SK-N-MC (cell line): ENCODE data around the gene TRAF7.

Experiments used
- DNase-seq: peaks from one replicate; pipeline ENCODE4 v3.0.0-alpha.2; 2011; ENCODE audit warnings: low read depth, low spot score
- H3K27ac ChIP-seq: fragments of 200-600 bp; sonication (generic); 2 replicates; pipeline ENCODE4 v1.5.1; 2016; ENCODE audit warnings: mixed run types
- H3K36me3 ChIP-seq: fragments of 200-600 bp; sonication (generic); 2 replicates; pipeline ENCODE4 v1.6.1; 2017; ENCODE audit warnings: antibody characterized with exemption, low read length, mixed read lengths; ENCODE audit not compliant: insufficient read depth
- H3K4me3 ChIP-seq: fragments of 200-600 bp; sonication (generic); 2 replicates; pipeline ENCODE4 v1.5.1; 2016
- H3K9ac ChIP-seq: fragments of 200-600 bp; sonication (generic); 2 replicates; pipeline ENCODE4 v1.8.0; 2017; ENCODE audit warnings: mixed run types, mixed read lengths; ENCODE audit not compliant: insufficient read length
- H3K9me3 ChIP-seq: fragments of 200-600 bp; sonication (generic); 2 replicates; pipeline ENCODE4 v1.6.1; 2017; ENCODE audit warnings: low read depth, mild to moderate bottlenecking, antibody characterized with exemption, low read length, moderate library complexity, mixed read lengths
- EZH2 ChIP-seq: fragments of 200-600 bp; sonication (generic); IDR thresholded peaks from one replicate; pipeline ENCODE4 v1.6.1; 2017; ENCODE audit warnings: antibody characterized with exemption
- FOXP2 ChIP-seq: optimal IDR thresholded peaks from 2 replicates; pipeline ENCODE3; 2011; ENCODE audit warnings: mild to moderate bottlenecking, moderate library complexity; ENCODE audit not compliant: insufficient read depth; ENCODE audit errors: extremely low read length, control extremely low read depth
- POLR2AphosphoS5 ChIP-seq: IDR thresholded peaks from 2 replicates; pipeline ENCODE4 v1.6.1; 2012; ENCODE audit warnings: mild to moderate bottlenecking, low read depth, low read length, borderline replicate concordance

The TRAF7 gene

DNA sequence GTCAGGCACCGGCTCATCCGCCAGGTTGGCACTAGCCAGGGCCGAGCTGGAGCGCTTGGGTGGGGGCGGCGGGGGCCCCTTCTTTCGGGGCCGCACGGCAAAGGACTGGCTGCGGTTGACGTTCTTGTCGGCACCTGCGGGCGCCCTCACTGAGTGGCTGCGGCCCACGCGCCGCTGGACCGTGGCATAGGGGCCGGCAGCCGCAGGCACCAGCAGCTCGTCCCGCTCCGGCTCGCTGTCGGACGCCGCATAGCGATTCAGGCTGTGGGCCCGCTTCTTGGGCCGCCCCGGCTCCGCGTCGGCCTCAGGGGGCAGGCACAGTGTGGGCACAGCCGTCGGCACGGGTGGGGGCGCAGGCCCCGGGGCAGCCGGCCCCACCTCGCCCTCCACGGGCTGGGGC is 24.9 kb downstream of the TRAF7 start:
- TF ChIP-seq POLR2AphosphoS5 (no peak), EZH2 (no peak), FOXP2 (no peak)

DNA sequence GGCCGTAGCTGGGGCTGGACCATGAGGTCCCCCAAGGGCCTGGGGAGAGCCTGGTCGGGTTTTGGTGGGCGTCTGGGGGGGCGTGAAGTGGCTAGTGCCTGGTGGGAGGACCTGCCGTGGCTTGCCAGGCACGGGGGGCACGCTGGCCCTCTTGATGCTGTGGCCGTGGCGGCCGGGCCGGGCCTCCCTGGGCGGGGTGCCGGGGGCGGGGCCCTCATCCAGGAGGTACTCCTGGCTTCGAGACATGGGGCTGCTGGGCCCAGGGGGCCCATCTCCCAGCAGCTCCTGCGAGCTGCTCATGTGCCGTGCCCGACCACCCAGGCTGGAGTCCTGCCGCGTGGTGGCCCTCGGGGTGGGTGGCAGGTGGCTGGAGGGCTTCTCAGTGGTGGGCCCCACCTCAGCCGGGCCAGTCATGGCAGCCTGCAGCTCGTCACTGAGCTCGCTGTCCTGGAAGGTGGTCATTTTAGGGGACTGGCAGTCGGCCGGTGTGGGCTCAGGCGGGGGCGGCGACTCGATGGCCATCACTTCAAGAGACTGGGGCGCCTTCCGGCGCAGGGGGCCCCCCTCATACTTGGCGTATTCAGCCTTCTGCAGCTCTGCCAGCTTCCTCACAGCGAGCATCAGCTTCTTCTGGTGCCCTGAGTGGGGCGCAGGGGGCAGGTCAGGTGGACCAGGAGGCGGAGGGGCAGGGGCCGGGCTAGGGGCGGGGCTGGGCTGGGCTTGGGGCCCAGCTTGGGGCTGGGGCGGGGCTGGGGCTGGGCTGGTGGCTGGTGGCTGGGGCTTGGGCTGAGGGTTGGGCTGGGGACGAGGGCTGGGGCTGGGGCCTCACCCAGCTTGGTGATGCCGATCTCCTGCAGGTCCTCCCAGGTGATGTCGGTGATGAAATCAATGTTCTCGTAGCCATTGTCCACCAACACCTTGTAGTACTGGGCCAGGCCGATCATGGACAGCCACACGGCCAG is 25.7 kb downstream of the TRAF7 start:
- H3K9me3 ChIP-seq = no peaks in the 10 kb centered on the region
- no peak overlapping the region for H3K9ac ChIP-seq
- no peak for DNase-seq
- no peak overlapping the region for H3K4me3 ChIP-seq
- TF ChIP-seq EZH2 = no peak
- H3K27ac ChIP-seq = no peak overlapping the region
- H3K36me3 ChIP-seq = no peaks in the 10 kb centered on the region; the same call in 1 of the 2 replicates

More for the DNA sequence above, 24.9 kb downstream of the TRAF7 start:
- no peak overlapping the region for H3K9ac ChIP-seq
- no peak for DNase-seq
- H3K27ac ChIP-seq = no peak overlapping the region
- H3K9me3 ChIP-seq = no peaks in the 10 kb centered on the region
- H3K4me3 ChIP-seq = no peak overlapping the region
- peaks cover 7% of the 10 kb centered on the region; the same call in 1 of the 2 replicates for H3K36me3 ChIP-seq

DNA sequence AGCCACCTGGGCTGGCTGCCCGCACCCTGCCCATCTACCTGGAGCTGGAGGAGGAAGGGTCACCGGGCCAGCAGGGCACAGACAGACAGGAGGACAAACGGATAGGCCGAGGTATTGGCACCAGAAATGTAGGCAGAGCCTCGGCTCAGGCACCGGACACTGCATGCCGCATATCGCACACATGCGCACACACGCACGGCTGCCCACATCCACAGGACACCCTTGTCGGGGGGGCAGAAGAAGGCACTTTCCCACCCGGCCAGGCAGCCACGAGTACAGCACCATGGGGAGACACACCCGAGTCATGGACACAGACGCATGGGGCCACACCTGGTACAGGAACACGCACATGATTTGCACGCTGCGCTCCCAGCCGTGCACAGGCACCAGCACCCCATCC is 26.4 kb downstream of the TRAF7 start:
- H3K36me3 ChIP-seq = no peaks in the 10 kb centered on the region
- H3K27ac ChIP-seq = no peak overlapping the region
- H3K9ac ChIP-seq = no peak overlapping the region

DNA sequence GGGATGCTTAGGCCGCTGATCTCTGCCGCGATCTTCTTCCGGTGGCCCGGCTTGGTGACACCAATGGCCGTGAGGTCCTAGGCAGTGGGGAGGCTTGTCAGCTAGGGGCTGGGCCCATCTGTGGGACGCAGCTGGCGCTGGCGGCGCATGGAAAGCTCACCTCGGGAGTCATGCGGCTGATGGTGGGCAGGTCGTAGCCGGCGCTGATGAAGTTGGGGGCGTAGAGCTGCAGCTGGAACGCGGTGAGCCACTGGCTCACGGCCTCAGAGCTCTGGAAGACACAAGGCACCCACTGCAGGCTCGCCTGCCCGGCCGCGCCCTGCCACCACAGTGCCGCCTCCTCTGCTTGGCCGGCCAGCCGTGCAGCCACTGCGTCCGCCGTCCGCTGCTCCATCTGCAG is 28.1 kb downstream of the TRAF7 start:
- Histone ChIP-seq H3K9ac (no peak overlapping the region), H3K4me3 (no peak overlapping the region), H3K9me3 (no peaks in the 10 kb centered on the region), H3K36me3 (no peaks in the 10 kb centered on the region), H3K27ac (no peak overlapping the region)
- DNase-seq = no peak
- TF ChIP-seq EZH2 (no peak), POLR2AphosphoS5 (no peak), FOXP2 (no peak)

More for the DNA sequence above, 26.4 kb downstream of the TRAF7 start:
- no peak for TF ChIP-seq POLR2AphosphoS5
- TF ChIP-seq FOXP2 = no peak
- TF ChIP-seq EZH2 = no peak
- H3K9me3 ChIP-seq = no peaks in the 10 kb centered on the region
- H3K4me3 ChIP-seq = no peak overlapping the region
- no peak for DNase-seq

DNA sequence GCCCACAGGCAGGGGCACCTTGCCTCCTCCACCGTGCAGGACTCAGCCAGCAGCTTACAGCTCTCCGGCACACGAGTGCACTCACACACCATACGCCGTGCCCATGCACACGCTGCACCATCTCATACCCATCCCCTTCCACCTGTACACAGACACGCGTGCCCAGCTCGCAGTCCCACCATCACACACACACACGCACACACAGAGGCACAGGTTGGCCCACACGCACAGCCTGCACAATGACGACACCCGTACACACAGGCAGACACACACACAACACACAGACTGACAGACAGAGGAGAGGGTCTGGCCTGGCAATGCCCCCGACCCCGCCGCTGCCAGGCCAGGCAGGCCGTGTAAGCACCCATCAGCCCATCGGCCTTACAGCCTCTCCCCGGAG is 28.8 kb downstream of the TRAF7 start:
- H3K36me3 ChIP-seq = no peaks in the 10 kb centered on the region
- no peak for DNase-seq
- H3K9me3 ChIP-seq = no peaks in the 10 kb centered on the region
- H3K9ac ChIP-seq = no peak overlapping the region
- TF ChIP-seq FOXP2 (no peak), EZH2 (no peak), POLR2AphosphoS5 (no peak)
- no peak overlapping the region for H3K4me3 ChIP-seq
- no peak overlapping the region for H3K27ac ChIP-seq

DNA sequence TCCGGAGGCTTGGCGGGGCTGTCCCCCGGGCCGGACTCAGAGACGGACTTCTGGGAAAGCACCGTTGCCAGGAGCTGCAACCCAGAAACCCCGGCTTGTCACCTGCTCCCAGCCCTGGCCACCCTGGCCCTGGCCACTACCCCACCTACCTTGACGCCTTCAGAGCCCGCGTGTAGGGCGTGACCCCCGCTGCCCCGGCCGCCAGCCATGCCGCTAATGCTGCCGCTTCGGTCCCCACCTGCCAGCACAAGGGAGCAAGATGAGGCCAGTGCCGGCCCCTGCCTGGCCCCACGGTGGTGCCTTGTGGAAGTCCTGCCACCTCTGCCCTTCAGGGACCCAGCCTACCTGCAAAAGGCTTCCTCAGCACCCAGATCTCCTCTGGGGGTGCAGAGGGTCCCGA is 29.4 kb downstream of the TRAF7 start:
- Histone ChIP-seq H3K4me3 (no peak overlapping the region), H3K36me3 (no peaks in the 10 kb centered on the region), H3K27ac (no peak overlapping the region), H3K9ac (no peak overlapping the region), H3K9me3 (no peaks in the 10 kb centered on the region)
- TF ChIP-seq POLR2AphosphoS5 (no peak), EZH2 (no peak), FOXP2 (no peak)
- DNase-seq = no peak

DNA sequence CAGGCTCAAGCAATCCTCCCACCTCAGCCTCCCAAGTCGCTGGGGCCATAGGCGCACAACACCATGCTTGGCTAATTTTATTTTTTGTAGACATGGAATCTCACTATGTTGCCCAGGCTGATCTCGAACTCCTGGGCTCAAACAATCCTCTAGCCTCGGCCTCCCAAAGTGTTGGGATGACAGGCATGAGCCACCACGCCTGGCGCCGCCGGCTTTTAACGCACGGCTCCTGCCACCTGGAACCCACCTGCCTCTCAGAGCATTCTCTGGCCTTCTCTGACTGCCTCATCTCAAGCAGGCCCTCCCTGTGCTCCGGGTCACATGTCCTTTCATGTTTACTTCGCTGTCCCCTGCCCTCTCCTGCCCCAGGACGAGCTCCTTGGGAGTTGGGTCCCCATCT is 30.5 kb downstream of the TRAF7 start:
- no peak overlapping the region for H3K27ac ChIP-seq
- H3K9ac ChIP-seq = no peak overlapping the region
- no peak for DNase-seq
- no peaks in the 10 kb centered on the region for H3K9me3 ChIP-seq
- no peak for TF ChIP-seq FOXP2
- TF ChIP-seq EZH2 = no peak
- no peak for TF ChIP-seq POLR2AphosphoS5
- H3K36me3 ChIP-seq = no peaks in the 10 kb centered on the region
- no peak overlapping the region for H3K4me3 ChIP-seq

DNA sequence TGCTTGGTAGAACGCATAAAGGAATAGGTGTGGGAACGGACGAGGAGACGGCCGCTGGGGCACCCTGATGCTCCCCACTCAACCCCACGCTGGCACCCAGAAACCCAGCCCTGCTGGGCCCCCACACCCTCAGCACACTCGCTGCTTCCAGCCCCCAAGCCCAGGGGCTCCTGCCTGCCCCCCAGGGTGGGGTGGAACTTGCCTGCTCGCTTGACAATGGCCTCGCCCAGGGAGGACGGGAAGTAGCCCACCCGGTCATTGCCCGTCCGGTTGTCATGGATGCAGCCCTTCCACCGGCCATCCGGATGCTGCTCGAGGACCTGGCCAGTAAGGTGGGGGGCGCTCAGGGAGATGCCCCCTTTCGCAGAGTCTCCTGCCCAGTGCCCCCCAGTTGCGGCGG is 30.9 kb downstream of the TRAF7 start:
- TF ChIP-seq EZH2 (no peak), FOXP2 (no peak), POLR2AphosphoS5 (no peak)
- Histone ChIP-seq H3K36me3 (no peaks in the 10 kb centered on the region), H3K9me3 (no peaks in the 10 kb centered on the region), H3K9ac (no peak overlapping the region), H3K27ac (no peak overlapping the region), H3K4me3 (no peak overlapping the region)
- no peak for DNase-seq

DNA sequence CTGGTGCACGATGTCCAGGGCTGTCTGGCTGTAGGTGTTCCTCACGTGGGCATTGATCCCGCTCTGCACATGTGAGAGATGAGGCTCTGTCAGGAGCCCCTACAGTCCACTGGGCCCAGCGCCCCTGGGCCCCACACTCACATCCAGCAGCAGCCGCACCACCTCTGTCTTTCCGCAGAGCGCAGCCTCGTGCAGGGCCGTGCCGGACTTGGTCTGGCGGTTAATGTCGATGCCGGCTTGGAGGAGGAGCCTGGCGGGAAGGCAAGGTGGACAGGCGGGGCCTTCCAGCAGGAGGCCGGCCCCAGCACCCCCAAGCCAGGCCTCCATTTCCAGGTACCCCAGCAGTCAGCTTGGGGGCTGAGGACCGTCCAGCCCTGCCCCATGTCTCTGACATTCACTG is 31.6 kb downstream of the TRAF7 start:
- Histone ChIP-seq H3K9me3 (no peaks in the 10 kb centered on the region), H3K27ac (no peak overlapping the region), H3K36me3 (no peaks in the 10 kb centered on the region), H3K9ac (no peak overlapping the region), H3K4me3 (no peak overlapping the region)
- TF ChIP-seq EZH2 (no peak), POLR2AphosphoS5 (no peak), FOXP2 (no peak)
- no peak for DNase-seq

DNA sequence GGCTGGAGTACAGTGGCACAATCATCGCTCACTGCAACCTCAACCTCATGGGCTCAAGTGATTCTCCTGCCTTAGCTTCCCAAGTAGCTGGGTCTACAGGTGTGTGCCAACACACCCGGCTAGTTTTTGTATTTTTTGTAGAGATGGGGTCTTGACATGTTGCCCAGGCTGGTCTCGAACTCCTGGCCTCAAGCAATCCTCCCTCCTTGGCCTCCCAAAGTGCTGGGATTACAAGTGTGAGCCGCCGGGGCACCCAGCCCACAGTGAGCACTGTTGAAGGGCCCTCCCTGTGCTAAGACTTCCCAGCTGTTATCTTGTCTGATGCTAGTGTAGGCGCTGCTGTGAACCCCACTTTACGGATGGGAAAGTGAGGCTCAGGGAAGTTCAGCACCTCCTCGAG is 32.8 kb downstream of the TRAF7 start:
- Histone ChIP-seq H3K9me3 (no peaks in the 10 kb centered on the region), H3K36me3 (no peaks in the 10 kb centered on the region), H3K27ac (no peak overlapping the region), H3K4me3 (no peak overlapping the region), H3K9ac (no peak overlapping the region)
- no peak for TF ChIP-seq EZH2
- TF ChIP-seq POLR2AphosphoS5 = no peak
- no peak for TF ChIP-seq FOXP2
- DNase-seq = no peak
